Measurements from ENCODE around the gene GFER.

GRCh38 chr16:2022723-2023091 lies 38.7 kb downstream of the GFER start:
- no peak for TF ChIP-seq SNIP1 (IDR thresholded peaks at IDR 0.05; ENCODE audit: low read depth)
- TF ChIP-seq FIP1L1 (IDR thresholded peaks at IDR 0.05; ENCODE audit: low read depth, low read length, poor library complexity, severe bottlenecking), result no peak
- no peak for TF ChIP-seq TBP (optimal IDR thresholded peaks at IDR 0.05; ENCODE audit: low read depth, low read length)
- TF ChIP-seq ZNF830 (CRISPR knock-in tag; IDR thresholded peaks at IDR 0.05), result no peak
- TF ChIP-seq HNRNPLL (IDR thresholded peaks at IDR 0.05; ENCODE audit: low read depth, low read length, poor library complexity, severe bottlenecking), result no peak
- TF ChIP-seq SMC3 (conservative IDR thresholded peaks at IDR 0.05; ENCODE audit: insufficient read depth, low read depth, low read length), result no peak
